ENCODE results near the gene HBD. TPM values are rescaled to one million over a fixed set of nuclear protein-coding genes. Genes with fewer than 3 reads are reported as not detected.

The HBD gene
- total RNA-seq, 1 donor from 2014 or later, result not detected

DNA sequence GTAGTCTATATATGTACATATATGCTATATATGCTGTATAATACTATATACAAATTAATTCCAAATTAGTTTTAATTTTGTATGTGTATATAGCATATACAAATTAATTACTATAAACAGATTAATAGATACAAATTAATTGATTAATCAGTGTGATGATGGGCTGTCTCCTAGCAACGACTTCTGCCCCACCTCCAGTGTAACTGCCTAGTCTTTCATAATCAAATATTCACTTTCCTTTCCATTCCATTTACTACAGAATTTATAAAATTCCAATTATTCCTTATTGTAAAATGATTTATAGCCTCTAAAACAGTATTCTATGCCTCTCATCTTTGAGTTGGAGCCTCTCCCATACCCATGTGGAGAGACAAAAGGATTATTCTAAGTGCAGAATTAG is 976 bp downstream of the HBD start:
- no peak for DNase-seq (ENCODE audit: low read depth, low spot score)

- DNase-seq (ENCODE audit: low read depth, low spot score), result no peak
Measured at GRCh38 chr11:5232821-5233220, 1.5 kb downstream of the HBD start.

DNA sequence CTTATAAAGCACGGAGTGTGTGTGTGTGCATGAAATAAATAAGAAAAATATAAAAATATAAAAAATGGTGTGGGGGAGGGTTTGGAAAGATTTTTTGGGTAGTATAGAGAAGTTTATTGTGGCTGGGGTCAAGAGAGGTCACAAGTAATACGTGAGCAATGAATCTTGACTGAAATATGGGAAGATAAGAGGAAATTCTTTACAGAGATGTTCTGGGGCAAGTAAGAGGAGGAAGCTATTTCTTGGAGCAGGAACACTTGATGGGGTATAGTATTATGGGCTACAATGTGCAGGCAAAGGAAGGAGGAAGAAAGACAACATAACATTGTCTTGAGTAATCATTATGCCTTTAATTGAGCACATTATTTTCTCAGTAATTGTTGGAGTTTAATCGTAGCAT is 2.1 kb downstream of the HBD start:
- no peak for DNase-seq (ENCODE audit: low read depth, low spot score)

DNA sequence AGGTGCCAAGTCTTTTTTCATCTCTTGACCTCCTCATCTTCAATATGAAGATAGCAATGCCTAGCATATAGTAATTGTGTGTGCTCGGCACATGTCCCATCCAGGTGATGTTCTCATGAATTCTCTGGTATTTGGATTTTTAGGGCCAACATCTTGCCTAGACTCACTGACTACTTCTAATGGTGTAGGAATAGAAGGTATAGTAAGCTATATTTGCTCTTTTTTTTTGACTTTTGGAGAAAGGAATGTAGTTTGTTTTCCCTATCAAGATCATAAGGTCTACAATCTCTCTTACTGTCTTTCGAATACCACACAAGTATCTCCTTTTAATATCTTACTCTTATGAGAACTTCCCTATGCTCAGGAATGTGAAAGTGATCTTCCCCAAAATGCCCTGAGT is 3.2 kb downstream of the HBD start:
- no peak for DNase-seq (ENCODE audit: low read depth, low spot score)

DNA sequence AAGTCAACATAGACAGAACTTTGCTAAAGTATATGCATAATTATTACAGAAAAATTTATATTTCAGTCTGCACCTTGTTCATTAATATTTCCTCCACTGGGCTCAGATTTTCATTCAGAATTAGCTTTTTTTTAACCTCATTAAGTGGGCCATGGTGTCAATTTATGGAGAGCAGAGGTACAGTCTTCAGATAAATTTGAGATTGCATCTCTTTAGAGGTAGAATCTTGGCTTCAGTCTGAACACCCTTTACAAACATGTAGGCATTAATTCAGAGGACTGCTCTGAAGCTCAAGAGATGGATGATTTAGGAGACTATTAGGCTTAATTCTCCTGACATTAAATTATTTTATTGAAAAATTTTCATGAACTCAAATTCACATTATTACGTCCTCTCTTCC is 4.0 kb downstream of the HBD start:
- DNase-seq (ENCODE audit: low read depth, low spot score), result no peak

DNA sequence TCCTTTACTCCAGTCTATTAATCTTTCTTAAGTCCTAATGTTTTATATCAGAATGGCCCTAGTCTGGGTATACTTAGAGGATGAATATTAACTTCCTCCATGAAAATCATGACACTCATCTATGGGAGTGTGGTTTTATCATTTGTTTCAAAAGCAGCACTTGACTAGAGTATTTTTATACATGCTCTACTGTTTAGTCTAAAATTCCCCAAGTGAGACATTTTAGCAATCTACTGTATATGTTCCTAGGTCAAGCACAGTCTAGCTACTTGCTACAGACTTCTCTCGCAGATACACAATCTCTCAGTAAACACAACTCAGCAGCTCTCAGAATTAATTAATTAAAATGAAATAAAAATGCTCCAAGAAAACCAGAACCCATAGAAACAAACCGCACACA is 4.5 kb downstream of the HBD start:
- DNase-seq (ENCODE audit: low read depth, low spot score), result no peak

DNA sequence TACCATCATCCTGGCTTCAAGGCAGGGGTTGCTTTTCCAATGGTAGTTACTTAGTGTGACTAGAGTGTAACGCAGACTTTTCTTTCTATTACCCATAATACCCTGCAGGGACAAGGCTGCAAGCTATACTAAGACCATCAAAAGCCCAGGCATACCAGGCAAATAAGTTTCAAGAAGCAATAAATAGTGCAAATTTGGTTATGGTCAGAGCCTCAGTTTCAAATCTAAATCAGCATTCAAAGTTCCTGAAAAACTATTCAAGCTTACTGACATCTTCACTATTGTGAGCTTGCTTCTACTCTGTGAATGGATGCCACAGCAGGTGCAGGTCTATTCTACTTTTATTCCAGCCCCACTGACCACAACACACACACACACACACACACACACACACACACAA is 4.9 kb downstream of the HBD start:
- no peak for DNase-seq (ENCODE audit: low read depth, low spot score)

GRCh38 chr11:5228124-5228523 is 6.2 kb downstream of the HBD start:
- no peak for DNase-seq (ENCODE audit: low read depth, low spot score)

- no peak for DNase-seq (ENCODE audit: low read depth, low spot score)
Measured at GRCh38 chr11:5227681-5228080, 6.6 kb downstream of the HBD start.

DNA sequence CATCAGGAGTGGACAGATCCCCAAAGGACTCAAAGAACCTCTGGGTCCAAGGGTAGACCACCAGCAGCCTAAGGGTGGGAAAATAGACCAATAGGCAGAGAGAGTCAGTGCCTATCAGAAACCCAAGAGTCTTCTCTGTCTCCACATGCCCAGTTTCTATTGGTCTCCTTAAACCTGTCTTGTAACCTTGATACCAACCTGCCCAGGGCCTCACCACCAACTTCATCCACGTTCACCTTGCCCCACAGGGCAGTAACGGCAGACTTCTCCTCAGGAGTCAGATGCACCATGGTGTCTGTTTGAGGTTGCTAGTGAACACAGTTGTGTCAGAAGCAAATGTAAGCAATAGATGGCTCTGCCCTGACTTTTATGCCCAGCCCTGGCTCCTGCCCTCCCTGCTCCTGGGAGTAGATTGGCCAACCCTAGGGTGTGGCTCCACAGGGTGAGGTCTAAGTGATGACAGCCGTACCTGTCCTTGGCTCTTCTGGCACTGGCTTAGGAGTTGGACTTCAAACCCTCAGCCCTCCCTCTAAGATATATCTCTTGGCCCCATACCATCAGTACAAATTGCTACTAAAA is 7.5 kb downstream of the HBD start, which contains the start of gene HBB:
TSS of gene HBB (minus strand) at position 340 of the 579 bp plus-strand sequence. CDS start at position 290, 50 bp downstream.
- no peak for DNase-seq (ENCODE audit: low read depth, low spot score)

GRCh38 chr11:5225480-5225871 is 8.8 kb downstream of the HBD start:
- no peak for DNase-seq (ENCODE audit: low read depth, low spot score)

DNA sequence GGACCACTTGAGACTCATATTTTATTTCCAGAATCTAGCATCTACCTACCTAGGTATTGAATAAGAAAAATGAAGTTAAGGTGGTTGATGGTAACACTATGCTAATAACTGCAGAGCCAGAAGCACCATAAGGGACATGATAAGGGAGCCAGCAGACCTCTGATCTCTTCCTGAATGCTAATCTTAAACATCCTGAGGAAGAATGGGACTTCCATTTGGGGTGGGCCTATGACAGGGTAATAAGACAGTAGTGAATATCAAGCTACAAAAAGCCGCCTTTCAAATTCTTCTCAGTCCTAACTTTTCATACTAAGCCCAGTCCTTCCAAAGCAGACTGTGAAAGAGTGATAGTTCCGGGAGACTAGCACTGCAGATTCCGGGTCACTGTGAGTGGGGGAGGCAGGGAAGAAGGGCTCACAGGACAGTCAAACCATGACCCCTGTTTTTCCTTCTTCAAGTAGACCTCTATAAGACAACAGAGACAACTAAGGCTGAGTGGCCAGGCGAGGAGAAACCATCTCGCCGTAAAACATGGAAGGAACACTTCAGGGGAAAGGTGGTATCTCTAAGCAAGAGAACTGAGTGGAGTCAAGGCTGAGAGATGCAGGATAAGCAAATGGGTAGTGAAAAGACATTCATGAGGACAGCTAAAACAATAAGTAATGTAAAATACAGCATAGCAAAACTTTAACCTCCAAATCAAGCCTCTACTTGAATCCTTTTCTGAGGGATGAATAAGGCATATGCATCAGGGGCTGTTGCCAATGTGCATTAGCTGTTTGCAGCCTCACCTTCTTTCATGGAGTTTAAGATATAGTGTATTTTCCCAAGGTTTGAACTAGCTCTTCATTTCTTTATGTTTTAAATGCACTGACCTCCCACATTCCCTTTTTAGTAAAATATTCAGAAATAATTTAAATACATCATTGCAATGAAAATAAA is 9.5 kb downstream of the HBD start:
- no peak for DNase-seq (ENCODE audit: low read depth, low spot score)

DNA sequence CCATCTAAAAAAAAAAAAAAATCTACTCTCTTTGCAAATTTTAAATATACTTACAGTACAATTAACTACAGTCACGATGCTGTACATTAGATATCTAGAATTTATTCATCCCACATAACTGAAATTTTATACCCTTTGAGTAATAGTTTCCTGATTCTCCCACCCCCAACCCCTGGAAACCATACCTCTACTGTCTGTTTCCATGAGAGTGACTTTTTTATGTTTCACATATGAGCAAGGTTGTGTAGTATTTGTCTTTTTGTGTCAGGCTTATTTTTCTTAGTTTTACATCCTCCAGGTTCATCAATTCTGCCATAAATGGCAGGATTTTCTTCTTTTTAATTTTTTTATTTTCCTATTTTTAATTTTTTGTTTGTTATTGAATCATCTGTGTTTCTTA is 10.6 kb downstream of the HBD start:
- DNase-seq (ENCODE audit: low read depth, low spot score), result no peak

- DNase-seq (ENCODE audit: low read depth, low spot score), result no peak
Measured at GRCh38 chr11:5223146-5223545, 11.1 kb downstream of the HBD start.

DNA sequence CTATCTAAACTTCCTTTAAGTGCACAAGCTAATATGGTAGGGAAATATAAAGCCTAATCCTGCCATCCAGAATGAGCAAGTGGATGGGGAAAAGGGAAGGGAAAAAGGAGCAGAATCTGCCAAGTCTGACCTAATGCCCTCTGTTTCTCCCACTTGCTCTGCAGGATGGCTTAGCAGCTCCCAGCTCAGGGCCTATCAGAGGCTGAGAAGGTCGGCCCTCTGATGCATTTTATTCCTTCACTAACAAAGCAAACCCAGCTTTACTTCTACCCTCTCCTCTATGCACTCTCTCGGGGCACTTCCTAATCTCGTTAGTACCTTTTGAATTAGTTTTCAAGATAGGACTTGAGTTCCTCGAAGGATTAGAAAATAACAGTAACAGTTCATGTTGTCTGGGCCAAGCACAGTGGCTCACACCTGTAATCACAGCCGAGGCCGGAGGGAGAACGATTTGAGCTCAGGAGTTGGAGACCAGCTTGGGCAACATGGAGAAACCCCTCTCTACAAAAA is 23.9 kb downstream of the HBD start:
- DNase-seq (ENCODE audit: low read depth, low spot score), result no peak

DNA sequence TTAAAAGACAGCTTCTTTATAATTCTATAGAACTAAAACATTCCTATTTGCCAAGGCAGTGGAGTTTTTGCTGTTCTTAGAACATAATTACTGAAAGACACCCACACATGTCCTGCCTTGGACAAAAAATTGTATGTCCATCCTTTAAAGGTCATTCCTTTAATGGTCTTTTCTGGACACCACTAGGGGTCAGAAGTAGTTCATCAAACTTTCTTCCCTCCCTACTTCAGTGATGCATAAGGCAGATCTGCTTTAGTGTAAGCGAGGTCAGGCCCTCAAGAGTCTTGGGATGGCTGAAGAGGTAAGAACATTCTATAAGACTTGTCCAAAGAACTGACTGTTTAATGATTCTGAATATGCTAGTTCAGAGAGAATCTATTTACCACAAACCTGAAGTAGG is 29.5 kb downstream of the HBD start:
- DNase-seq (ENCODE audit: low read depth, low spot score), result peak; percentile 22

DNA sequence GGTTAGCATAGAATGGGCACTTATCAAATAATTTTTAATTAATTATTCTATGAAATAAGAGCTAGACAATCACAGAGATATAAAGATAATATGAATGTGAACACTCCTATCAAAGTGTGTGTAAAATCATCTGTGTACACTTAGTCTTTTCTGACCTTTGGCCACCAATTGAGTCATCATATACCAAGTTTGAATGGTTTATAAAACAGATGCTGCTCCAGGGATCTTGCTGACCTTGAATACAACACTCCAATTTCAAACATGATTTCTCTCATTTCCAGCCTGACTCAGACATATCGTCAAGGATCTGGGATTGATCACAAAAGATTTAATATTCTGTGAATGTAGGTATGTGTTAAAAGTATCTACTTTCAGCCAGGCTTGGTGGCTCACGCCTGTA is 30.9 kb downstream of the HBD start:
- no peak for DNase-seq (ENCODE audit: low read depth, low spot score)

DNA sequence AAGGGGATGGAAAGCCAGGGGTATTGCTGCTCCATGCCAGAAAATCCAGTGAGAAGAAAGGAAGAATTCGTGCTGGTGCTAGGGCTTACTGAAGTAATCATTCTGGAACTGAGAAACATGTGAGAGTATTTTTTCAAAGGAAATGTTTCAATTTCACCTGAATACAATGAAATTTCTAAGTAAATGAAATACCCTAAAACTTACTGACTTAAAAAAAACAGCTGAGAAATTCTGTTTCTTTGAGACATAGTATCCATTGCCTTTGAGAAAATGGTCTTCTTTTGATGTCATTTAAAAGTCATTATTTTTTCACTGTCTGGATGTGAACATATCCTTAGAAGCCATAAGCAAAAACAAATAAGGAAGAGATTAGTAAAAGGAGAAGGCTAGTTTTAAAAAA is 33.7 kb downstream of the HBD start, which contains the start of gene OR51V1:
TSS of gene OR51V1 (minus strand) at position 101 of the 400 bp plus-strand sequence. CDS start at position 101, 0 bp downstream.
- DNase-seq (ENCODE audit: low read depth, low spot score), result no peak

- no peak for DNase-seq (ENCODE audit: low read depth, low spot score)
Measured at GRCh38 chr11:5198285-5198684, 36.0 kb downstream of the HBD start.

- DNase-seq (ENCODE audit: low read depth, low spot score), result no peak
Measured at GRCh38 chr11:5197536-5197935, 36.7 kb downstream of the HBD start.

DNA sequence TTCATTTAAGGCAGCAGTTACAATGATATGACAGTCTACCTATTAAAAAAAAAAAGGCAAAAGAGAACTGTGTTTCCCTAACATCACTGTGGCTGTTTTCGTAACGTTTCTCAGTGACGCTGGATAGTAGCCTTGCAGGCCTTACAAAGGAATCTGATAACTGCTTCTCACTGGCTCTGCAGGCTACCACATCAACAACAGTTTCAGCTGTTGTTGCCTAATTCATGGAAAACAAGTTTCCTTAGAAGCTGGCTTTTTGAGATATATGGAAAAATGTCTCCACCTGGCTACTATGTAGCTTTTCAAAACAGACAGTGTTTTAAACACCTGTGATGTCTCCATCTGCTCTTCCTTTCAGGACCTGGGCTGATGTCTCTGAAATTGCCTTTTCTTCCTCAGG is 37.6 kb downstream of the HBD start:
- no peak for DNase-seq (ENCODE audit: low read depth, low spot score)

DNA sequence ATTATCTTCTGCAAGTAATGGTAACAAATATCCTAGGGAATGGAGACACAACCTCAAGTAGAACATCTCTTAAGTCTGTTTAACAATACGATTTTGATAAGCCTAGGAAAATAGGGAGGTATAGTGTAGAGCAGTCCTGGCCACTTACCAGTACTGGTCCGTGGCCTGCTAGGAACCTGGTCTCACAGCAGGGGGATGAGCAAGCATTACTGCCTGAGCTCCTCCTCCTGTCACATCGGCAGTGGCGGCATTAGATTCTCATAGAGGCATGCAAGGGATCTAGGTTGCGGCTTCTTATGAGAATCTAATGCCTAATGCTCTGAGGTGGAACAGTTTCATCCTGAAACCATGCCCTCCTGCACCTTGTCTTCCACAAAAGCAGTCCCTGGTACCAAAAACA is 38.2 kb downstream of the HBD start:
- DNase-seq (ENCODE audit: low read depth, low spot score), result no peak

DNA sequence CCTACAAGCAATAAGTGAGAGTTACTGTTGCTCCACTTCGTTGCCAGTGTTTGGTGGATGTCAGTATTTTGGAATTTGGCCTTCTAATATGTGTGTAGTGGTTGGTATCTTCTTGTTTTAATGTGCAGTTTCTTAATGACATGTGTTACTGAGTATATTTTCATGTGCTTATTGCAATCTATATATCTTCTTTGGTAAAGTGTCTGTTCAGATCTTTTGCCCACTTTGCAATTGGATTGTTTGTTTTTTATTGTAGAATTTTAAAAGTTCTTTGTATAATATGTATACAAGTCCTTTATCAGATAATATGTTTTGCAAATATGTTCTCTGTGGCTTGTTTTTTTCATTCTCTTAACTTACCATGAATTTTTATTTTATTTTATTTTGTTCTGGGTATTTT is 41.5 kb downstream of the HBD start:
- DNase-seq (ENCODE audit: low read depth, low spot score), result no peak
